RWPE2 (cell line): ENCODE results near the gene PHF12.

Source experiments
- ATAC-seq: fragments of 200-7000 bp; cut with Tn5 transposase; 3 replicates; pipeline ENCODE4 v1.9.1; 2021; ENCODE audit warnings: low read depth
- DNase-seq: peaks from one replicate; pipeline ENCODE4 v3.0.0-alpha.2; 2020; ENCODE audit warnings: low spot score
- H3K27ac ChIP-seq: fragments of 450-650 bp; 2 replicates; pipeline ENCODE4 v1.5.1; 2017; ENCODE audit warnings: mild to moderate bottlenecking; ENCODE audit not compliant: poor library complexity, severe bottlenecking
- H3K27me3 ChIP-seq: fragments of 250-450 bp; sonication (Bioruptor Pico); 2 replicates; pipeline ENCODE4 v1.5.1; 2021; ENCODE audit warnings: mild to moderate bottlenecking, moderate library complexity; ENCODE audit not compliant: insufficient read depth, poor library complexity, severe bottlenecking
- H3K36me3 ChIP-seq: fragments of 250-450 bp; sonication (Bioruptor Pico); 2 replicates; pipeline ENCODE4 v1.5.1; 2020; ENCODE audit warnings: low read depth, mild to moderate bottlenecking, moderate library complexity
- H3K4me1 ChIP-seq: fragments of 250-450 bp; sonication (Bioruptor Pico); 2 replicates; pipeline ENCODE4 v1.5.1; 2021; ENCODE audit warnings: mild to moderate bottlenecking, moderate library complexity; ENCODE audit not compliant: insufficient read depth, poor library complexity, severe bottlenecking
- H3K4me3 ChIP-seq: fragments of 250-450 bp; sonication (Bioruptor Pico); 2 replicates; pipeline ENCODE4 v1.5.1; 2021; ENCODE audit warnings: mild to moderate bottlenecking, moderate library complexity; ENCODE audit not compliant: severe bottlenecking
- H3K9me3 ChIP-seq: fragments of 250-450 bp; sonication (Bioruptor Pico); 2 replicates; pipeline ENCODE4 v1.5.1; 2021; ENCODE audit warnings: mild to moderate bottlenecking, moderate library complexity; ENCODE audit not compliant: severe bottlenecking
- CTCF ChIP-seq: fragments of 450-650 bp; IDR thresholded peaks from one replicate; pipeline ENCODE4 v1.5.1; 2017; ENCODE audit warnings: mild to moderate bottlenecking, moderate library complexity; ENCODE audit not compliant: poor library complexity, severe bottlenecking

The PHF12 gene

GRCh38 chr17:28967221-28968135 is 16.2 kb upstream of the PHF12 start:
- TF ChIP-seq CTCF, result no peak
- no peak for DNase-seq
- H3K27me3 ChIP-seq, result no peaks in the 10 kb centered on the region
- H3K36me3 ChIP-seq, result no peaks in the 10 kb centered on the region
- no peak overlapping the region for H3K27ac ChIP-seq
- H3K4me1 ChIP-seq, result no peaks in the 10 kb centered on the region
- no peak for ATAC-seq
- H3K9me3 ChIP-seq, result no peaks in the 10 kb centered on the region
- no peak overlapping the region for H3K4me3 ChIP-seq

- Histone ChIP-seq H3K4me3 (no peak overlapping the region), H3K27ac (no peak overlapping the region), H3K4me1 (no peaks in the 10 kb centered on the region), H3K27me3 (no peaks in the 10 kb centered on the region), H3K9me3 (no peaks in the 10 kb centered on the region), H3K36me3 (no peaks in the 10 kb centered on the region)
- DNase-seq (no peak), ATAC-seq (no peak)
- TF ChIP-seq CTCF, result no peak
Measured at GRCh38 chr17:28963841-28964240, 12.5 kb upstream of the PHF12 start.

- no peak overlapping the region for H3K27ac ChIP-seq
- no peaks in the 10 kb centered on the region for H3K9me3 ChIP-seq
- ATAC-seq, result no peak
- H3K4me1 ChIP-seq, result no peaks in the 10 kb centered on the region
- H3K4me3 ChIP-seq, result no peak overlapping the region
- H3K36me3 ChIP-seq, result no peaks in the 10 kb centered on the region
- no peak for DNase-seq
- no peaks in the 10 kb centered on the region for H3K27me3 ChIP-seq
- no peak for TF ChIP-seq CTCF
Measured at GRCh38 chr17:28963055-28963611, 11.8 kb upstream of the PHF12 start.

GRCh38 chr17:28961391-28961790 is 10.1 kb upstream of the PHF12 start:
- H3K27ac ChIP-seq, result no peak overlapping the region
- H3K4me3 ChIP-seq, result no peak overlapping the region
- H3K9me3 ChIP-seq, result no peaks in the 10 kb centered on the region
- no peak for ATAC-seq
- no peaks in the 10 kb centered on the region for H3K36me3 ChIP-seq
- H3K4me1 ChIP-seq, result no peaks in the 10 kb centered on the region
- DNase-seq, result no peak
- H3K27me3 ChIP-seq, result no peaks in the 10 kb centered on the region
- no peak for TF ChIP-seq CTCF
